AG09309 (cell line): ENCODE measurements around the gene PPM1L.

Experiments
- DNase-seq: peaks from one replicate; pipeline ENCODE4 v3.0.0-alpha.2; 2010; ENCODE audit warnings: low read depth
- H3K4me3 ChIP-seq: 2 replicates; pipeline ENCODE4 v1.5.1; 2011; ENCODE audit warnings: mild to moderate bottlenecking, low read depth, low read length, moderate library complexity; ENCODE audit not compliant: control insufficient read depth
- CTCF ChIP-seq: IDR thresholded peaks from 2 replicates; pipeline ENCODE4 v1.5.1; 2011; ENCODE audit warnings: mild to moderate bottlenecking, low read depth, low read length, inconsistent platforms; ENCODE audit not compliant: insufficient read depth, control insufficient read depth; ENCODE audit errors: missing control alignments

Gene PPM1L

GRCh38 chr3:160963949-160964348, 207.9 kb downstream of the PPM1L start:
- no peak overlapping the region for H3K4me3 ChIP-seq
- TF ChIP-seq CTCF, result no peak
- no peak for DNase-seq

- DNase-seq, result no peak
- H3K4me3 ChIP-seq, result no peak overlapping the region
- no peak for TF ChIP-seq CTCF
Observed at GRCh38 chr3:160968761-160969160, 212.7 kb downstream of the PPM1L start.

GRCh38 chr3:160973067-160973809, 217.2 kb downstream of the PPM1L start:
- DNase-seq, result no peak
- H3K4me3 ChIP-seq, result no peak overlapping the region
- TF ChIP-seq CTCF, result no peak

GRCh38 chr3:160977773-160978172, 221.7 kb downstream of the PPM1L start:
- TF ChIP-seq CTCF, result no peak
- no peak for DNase-seq
- H3K4me3 ChIP-seq, result no peak overlapping the region

- no peak overlapping the region for H3K4me3 ChIP-seq
- no peak for DNase-seq
- TF ChIP-seq CTCF, result no peak
Observed at GRCh38 chr3:160980740-160981139, 224.7 kb downstream of the PPM1L start.

GRCh38 chr3:160981217-160981938, 225.3 kb downstream of the PPM1L start:
- no peak for DNase-seq
- H3K4me3 ChIP-seq, result no peak overlapping the region
- TF ChIP-seq CTCF, result no peak
